ENCODE measurements around the gene SLIT3.
"Not testable (repeated sequence)": the region's sequence is repeated elsewhere in the genome, so short reads cannot be mapped to it uniquely, and the experiment has no call there.

Gene SLIT3

GRCh38 chr5:168742311-168742710 is 558.6 kb downstream of the SLIT3 start:
- DNase-seq (ENCODE audit: low read depth in 3 of 3) = not testable (repeated sequence)

GRCh38 chr5:168740811-168741213 is 560.1 kb downstream of the SLIT3 start:
- no peak for DNase-seq (ENCODE audit: low read depth in 3 of 3)

DNA sequence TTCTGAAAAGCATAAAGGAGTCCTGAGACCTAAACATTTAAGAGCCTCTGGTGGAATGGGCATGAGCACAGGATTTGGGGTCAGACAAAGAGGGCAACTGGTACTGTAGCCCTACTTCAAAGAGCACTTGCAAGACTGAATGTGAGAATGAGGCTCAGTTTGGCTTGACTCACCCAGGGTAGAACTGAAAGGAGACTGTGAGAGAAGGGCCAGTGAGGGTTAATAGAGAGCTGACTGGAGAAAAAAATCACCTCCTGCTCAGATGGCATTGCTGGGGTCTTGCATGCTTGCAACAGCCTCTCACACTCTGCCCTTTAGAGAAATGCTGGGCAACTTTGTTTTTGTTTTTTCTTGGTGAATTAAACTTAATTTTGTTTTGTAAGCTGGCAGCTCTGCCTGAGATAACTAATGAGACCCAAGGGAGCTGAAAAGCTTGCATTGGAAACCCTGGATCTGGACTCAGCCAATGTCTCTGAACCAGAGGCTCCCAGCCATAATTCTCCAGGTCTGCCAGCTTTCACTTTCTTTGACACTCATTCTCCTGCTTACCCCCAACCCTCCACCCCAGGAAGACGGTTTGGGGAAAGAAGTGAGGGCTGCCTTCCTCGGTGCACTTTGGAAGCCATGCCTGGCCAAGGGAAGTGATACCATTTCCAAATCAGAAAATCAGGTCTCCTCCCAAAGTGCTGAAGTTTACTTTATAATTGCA is 560.7 kb downstream of the SLIT3 start:
- DNase-seq (ENCODE audit: low read depth in 3 of 3) = no peak

GRCh38 chr5:168737066-168737465 is 563.9 kb downstream of the SLIT3 start:
- DNase-seq (ENCODE audit: low read depth in 3 of 3) = no peak

- DNase-seq (ENCODE audit: low read depth in 3 of 3) = no peak
These were observed 564.6 kb downstream of the SLIT3 start for GRCh38 chr5:168736281-168736831.

- DNase-seq (ENCODE audit: low read depth in 3 of 3) = no peak
These were observed 566.2 kb downstream of the SLIT3 start for GRCh38 chr5:168734620-168735300.

- DNase-seq (ENCODE audit: low read depth in 3 of 3) = no peak
These were observed 566.8 kb downstream of the SLIT3 start for GRCh38 chr5:168734119-168734518.

- DNase-seq (ENCODE audit: low read depth in 3 of 3) = no peak
These were observed 572.3 kb downstream of the SLIT3 start for GRCh38 chr5:168728546-168729211.

- DNase-seq (ENCODE audit: low read depth in 3 of 3) = no peak
These were observed 573.4 kb downstream of the SLIT3 start for GRCh38 chr5:168727547-168727946.

GRCh38 chr5:168726342-168726741 is 574.6 kb downstream of the SLIT3 start:
- DNase-seq (ENCODE audit: low read depth in 3 of 3) = no peak

DNA sequence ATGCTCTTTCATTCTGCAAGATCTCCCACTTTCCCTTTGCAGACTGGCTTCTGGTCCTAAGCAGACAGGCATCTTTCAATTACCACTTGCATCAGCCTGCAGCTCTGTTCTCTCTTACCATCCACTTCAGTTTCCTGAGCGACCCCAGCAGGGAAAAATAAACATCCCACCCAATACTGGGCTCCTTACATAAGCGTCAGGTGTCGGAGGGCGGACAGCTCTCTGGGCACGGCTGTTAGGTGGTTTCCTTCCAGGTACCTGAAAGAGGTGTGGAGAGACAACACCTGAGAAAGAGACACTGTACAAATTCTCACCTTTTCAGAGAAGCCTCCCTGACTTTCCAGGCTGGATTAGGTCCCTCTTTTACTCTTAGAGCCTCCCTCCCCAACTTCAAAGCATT is 576.7 kb downstream of the SLIT3 start:
- DNase-seq (ENCODE audit: low read depth in 3 of 3) = no peak

DNA sequence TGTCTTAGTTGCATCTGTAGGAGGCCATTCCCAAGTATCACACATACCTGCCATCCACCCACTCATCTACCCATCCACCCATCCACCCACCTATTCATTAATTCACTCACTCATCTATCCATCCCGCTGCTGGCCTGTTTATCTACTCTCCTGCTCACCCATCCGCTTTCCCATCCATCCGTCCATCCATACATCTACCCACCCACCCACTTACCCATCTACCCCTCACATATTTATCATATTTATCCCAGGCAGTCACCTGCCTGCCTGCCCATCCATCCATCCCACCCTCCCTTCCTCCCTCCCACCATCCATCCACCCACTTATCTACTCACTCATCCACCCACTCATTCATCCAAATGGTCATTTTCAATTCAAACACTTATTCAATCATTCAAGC is 577.9 kb downstream of the SLIT3 start:
- DNase-seq (ENCODE audit: low read depth in 3 of 3) = no peak

DNA sequence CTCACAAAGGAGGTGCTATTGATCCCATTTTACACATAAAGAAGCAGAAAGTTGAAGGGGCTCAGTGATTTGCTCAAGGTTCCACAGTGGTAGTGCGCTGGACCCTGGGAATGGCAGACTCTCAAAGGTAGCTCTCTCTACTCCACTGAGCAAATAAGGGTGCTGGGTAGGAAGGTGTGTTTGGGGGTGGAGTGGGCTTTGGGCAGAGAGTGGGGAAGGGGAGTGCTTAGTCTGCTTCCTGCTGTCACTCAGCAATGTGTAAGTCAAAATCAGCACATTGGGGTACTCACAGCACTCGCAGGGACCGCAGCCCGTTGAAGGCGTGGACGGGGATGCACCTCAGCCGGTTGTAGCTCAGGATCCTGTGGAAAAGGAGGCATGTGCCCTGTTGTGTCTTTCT is 579.0 kb downstream of the SLIT3 start:
- no peak for DNase-seq (ENCODE audit: low read depth in 3 of 3)

- no peak for DNase-seq (ENCODE audit: low read depth in 3 of 3)
These were observed 579.8 kb downstream of the SLIT3 start for GRCh38 chr5:168721002-168721753.

DNA sequence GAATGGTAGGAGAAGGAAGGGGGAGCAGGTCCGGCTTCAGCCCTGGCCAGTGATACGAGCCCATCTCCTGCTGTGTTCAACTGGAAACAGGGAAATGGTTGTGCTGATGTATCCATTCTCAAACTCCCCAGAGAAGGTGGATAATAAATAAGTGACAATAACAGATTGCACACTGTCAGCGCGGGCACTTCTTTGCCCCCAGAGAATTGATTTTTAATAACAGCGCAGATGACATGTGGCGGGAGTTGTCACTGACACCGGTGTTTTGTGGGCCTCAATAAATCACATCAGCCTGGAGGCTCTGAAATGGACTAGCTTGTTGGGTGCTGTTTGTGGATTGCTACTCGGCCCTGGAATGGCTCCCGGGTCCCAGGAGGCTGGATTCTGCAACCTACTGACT is 580.4 kb downstream of the SLIT3 start:
- no peak for DNase-seq (ENCODE audit: low read depth in 3 of 3)

GRCh38 chr5:168714046-168714445 is 586.9 kb downstream of the SLIT3 start:
- DNase-seq (ENCODE audit: low read depth in 3 of 3) = no peak

DNA sequence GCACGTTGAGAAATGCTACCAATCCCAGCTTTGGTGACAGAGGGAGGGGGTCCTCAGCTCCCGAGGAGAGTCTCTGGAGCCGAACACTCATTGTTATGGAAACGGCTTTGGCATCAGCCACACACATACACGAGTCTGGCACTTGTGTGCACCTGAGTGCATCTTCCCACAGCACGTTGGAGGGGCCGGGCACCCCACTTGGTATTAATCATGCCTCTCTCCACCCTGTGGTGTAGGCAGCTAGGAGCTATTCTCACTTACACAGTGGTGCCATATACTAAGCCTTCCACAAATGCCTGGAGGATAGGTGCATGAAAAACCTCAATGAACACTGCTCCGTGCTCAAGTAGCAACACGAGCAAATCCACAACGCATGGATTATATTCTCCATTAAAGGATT is 587.9 kb downstream of the SLIT3 start:
- DNase-seq (ENCODE audit: low read depth in 3 of 3) = no peak

- DNase-seq (ENCODE audit: low read depth in 3 of 3) = no peak
These were observed 588.5 kb downstream of the SLIT3 start for GRCh38 chr5:168712280-168712924.

GRCh38 chr5:168710706-168711105 is 590.2 kb downstream of the SLIT3 start:
- DNase-seq (ENCODE audit: low read depth in 3 of 3) = no peak

GRCh38 chr5:168707716-168708695 is 592.9 kb downstream of the SLIT3 start:
- DNase-seq (ENCODE audit: low read depth in 3 of 3) = no peak
